Stimulated activated CD4-positive, alpha-beta T cell treated with anti-CD3 and anti-CD28 coated beads, TNF-alpha, amount 100 ng/mL, for 1 hour (primary cell): ENCODE results near the gene PDE5A.

Experiments
- DNase-seq, 3 donors: peaks; one replicate each; pipeline ENCODE4 v3.0.0-alpha.2; 2020; ENCODE audit warnings: low read depth in 3 of 3, low spot score in 1 of 3

Gene PDE5A

DNA sequence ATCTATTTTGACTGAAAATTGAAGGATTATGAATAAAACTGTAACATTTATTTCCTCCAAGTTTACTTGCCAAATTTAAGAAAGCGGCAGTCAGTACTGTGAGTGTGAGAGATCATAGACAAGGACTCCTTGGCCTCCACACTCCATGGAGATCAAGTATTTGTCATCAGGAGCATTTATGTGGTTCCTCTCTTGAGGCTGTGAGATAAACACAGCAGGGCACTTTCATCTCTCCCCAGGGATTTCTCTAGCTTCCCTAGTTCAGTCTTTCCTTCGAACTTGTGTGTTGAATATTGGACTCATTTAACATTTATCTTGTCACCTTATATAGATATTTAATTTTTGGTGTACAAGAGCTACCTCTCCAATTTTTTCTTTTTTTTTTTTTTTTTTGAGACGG lies 40.8 kb downstream of the PDE5A start:
- no peak for DNase-seq

DNA sequence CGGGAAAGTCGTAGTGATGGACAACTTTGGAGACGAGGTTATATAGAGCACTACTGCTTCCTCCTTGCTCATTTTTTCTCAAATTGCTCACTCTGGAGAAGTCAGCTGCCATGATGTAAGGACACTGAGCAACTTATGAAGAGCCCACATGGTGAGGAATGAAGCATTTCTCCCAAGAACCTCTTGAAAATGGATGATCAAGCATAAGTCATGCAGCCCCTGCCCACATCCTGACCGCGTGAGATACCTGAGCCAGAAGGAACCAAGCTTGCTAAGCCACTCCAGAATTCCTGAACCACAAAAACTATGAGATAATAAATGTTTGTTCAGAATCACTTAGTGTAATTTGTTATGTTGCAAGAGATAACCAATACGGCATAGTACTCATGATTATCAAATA lies 42.8 kb downstream of the PDE5A start:
- DNase-seq = no peak

DNA sequence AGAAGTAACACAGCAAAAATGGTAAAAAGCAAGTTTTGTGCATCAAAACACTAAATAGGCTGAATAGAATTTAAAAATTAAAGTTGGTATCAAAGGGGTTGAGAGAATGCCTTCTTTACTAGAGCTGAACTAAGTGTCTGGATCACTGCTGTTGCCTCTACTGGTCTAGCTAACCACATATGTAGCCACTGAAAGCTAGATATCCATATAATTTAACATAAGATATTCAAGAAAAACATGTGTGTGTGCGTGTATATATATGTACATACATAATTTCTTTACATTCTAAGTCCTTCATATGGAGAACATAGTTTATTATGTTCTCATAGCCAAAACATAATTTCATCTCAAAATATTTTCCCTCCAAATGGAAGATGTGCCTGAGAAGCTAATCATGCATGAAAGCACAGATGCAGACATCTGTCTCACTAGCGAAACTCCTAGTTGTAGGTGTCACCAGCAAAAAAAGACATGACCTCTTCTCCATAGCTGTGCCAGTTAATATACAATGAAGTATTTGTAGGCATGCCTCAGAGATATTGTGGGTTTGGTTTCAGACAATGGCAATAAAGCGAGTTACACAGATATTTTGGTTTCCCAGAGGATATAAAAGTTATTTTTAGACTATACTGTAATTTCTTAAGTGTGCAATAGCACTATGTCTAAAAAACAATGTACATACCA lies 47.3 kb downstream of the PDE5A start:
- no peak for DNase-seq

DNA sequence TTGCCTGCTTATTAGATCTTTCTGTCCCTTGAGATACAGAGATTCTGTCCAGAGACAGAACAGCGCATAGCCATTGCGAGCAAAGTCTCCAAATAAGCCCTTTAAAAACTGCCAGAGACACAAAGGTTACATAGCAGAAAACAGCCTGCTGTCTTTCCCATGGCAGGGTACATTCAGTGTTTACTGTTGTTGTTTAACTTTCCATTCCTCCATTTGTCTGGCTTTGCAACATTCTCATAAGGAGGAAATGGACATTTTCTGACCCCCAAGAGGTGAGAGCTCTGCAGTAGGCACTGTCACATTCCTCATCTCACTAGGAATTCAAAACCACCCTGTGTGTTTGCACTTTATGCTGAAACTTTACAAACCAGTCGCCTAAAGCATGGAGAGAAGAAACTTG lies 48.3 kb downstream of the PDE5A start:
- no peak for DNase-seq

DNA sequence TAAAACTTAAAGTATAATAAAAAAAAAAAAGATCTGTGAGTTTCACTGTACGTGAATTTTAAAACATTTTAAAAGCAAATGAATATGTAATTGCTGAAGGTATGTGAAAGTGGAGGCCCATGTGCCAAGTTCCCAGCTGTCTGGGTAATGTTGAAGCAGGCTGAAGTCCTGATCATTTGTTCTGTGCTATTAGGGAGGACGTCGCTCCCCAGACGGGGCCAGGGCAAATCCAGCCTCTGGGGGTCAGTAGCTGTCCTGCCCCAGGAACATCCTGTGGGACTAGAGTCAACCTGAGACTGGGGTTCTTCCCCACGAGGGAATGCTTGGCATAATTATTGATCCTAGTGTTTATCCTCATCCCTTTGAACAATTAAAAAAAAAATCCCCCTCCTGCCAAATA lies 48.8 kb downstream of the PDE5A start:
- no peak for DNase-seq

DNA sequence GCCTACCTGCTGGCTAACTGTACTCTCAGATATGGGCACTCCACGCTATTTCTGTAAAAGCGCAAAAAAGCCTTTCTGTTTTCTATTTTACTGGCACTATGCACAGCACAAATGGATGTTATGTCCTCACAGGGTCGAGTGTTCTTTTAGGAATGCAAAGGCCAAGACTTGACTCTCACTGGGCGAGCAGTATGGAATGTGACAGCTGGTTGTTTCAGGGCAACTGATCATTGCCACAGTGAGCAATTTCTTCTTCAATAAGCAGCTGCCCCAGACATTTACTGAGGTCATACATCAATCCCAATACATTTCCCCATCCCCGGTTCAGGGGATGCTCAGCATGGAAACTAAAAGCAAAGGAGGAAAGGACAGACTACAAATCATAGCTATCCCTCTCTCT lies 58.2 kb downstream of the PDE5A start:
- no peak for DNase-seq

DNA sequence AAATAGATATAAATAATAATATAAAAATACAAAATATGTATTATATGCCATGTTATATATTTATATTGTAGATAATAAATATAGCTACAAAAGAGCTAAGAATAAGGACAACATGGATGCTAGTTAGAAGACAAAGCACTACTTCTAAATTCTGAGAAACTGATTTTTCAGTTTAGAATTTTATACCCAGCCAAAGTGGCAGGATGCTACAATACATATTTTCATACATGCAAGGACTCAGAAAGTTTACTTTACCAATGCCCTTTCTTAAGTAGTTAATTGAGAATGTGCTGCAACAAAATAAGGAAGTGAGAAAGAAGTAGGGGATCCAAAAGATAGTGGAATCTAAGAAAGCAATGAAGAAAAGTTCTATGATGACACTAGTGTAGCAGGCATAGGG lies 64.5 kb downstream of the PDE5A start:
- DNase-seq = no peak

DNA sequence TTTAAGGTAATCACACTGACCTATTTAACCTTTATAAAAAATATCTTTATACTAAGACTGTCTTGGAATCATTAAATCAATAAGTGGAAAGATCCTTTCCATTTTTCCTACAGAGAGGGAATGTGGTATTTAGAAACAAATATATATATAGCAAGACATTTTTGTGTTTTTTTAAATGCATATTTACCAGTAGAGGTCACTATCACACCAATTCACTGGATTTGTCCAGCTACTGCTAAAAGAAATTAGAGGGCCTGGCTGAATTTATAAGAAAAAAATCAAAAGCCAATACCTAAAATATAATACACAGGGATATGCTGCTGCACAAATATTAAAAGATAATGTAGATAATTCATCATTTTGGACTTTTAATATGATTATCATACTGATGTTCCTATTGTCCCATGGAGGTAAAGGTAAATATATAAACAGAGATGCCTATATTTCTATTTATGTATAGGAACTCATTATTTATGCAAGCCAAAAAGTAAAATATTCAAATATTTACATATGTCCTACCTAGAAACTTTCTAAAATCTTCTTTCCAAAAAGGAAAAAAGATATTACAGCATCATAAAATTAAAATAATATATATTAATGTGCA lies 69.5 kb downstream of the PDE5A start:
- DNase-seq = no peak

DNA sequence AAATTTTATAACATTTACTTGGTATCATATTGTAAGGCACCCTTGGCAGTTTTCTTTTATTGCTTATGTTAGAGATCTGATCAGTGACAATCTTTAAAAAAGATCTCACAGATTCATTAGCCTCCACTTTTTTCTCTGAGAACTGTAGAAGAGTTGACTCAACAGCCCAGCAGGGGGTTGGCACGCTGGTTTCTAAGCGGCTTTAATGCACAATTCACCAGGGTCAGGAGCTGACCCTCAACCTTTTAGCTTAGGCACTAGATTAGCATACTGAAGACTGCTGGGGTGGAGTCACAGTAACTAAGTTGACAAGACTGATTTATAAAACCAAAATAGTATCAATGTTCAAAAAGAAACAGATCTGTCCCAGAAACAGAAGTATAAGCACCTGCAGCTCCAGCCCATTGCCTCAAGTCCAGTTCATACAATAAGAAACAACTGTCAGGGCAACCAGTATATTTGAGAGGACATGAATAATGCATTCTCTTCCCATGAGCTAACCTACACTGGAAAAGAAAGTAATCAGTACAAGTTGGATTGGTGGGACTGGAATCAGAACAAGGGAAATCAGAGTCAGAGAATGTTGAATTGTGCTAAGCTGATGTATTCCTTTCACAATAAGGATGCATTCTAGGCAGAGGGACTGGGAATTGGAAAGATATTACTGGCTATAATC lies 77.6 kb downstream of the PDE5A start:
- DNase-seq = no peak

DNA sequence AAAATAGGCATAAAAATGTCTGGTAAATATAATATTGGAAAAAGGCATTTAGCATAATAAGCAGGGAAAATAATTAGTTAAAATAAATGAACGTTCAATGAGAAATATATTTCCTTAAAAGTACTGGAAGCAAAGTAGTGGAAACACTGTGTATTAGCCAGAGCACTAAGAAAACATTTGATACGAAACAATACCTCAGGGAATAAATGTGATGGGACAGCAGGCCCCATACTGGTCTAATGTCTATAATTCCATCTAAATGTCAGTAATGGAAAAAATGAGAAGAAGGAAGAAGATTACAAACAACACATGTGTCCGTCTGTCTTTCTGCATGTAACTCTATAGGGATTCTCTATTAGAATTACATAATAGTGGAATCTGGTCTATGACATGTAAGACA lies 79.0 kb downstream of the PDE5A start:
- no peak for DNase-seq

DNA sequence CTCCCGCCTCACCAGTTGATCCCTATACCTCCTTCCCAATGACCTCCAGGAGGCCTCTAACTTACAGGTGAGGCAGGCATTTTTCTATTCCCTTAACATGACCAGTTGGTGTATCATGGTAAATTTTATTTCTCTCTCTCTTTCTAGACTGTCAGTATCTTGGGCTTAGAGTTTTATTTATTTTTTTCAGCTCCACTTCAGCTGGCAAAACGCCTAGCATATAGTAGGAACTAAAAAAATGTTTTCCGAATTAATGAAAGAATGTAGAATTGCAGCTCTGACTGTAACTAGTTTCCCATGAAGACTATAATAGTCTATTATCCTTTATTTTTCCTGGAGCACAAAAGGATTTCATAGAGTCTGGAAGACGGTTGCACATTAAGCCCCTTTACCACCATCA lies 84.8 kb downstream of the PDE5A start:
- DNase-seq = no peak

DNA sequence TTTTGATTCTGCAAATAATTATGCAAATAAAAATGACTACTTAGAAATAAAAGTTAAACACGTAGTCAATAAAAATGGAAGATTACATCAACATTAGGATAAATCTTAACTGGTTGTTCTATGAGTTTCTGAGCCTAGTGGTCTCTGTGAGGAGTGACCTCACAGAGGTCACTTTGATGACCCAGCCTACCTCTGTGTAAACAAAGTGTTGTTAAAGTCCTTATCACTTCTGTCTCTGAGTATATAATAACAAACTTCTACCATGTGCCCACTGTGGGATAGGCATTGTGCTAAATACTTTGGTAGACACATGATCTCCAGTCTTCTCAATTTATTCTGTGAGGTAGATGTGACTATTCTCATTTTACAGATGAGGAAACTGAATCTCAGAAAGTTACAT lies 85.4 kb downstream of the PDE5A start:
- DNase-seq = no peak

DNA sequence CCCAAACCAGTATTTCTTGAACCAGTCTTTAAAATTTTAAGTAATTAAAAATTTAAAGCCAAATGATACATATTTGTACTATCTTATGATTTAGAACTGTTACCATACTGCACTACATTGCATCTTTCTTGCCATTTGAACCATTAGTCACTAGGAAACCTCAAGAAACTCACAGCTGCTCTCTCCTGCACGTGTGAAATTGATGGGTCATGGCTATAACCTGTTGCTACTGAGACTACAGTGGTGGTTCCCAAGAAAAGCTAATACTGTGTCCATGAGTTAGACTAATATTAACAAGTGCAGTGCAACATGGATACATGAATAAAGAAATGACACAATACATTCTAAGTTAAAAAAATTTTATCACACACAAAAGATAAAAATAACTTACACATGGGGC lies 88.4 kb downstream of the PDE5A start:
- DNase-seq = no peak

DNA sequence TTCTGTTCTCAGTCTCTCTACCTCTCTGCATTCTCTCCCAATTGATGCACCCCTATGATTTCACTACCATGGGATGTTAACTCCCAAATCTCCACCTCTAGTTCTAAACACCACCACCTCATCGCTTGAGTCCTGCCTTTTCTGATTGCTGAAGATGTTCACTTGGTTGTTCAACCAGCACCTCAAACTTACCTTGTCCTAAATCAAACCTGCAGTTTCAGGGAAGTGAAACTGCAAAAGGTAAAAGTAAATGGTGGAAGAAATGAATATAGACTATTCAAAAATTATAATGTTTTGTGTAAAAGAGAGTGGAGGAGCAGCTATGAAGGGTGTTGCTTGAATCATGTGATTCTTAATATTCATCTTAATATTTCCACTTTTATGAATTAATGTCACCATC lies 91.0 kb downstream of the PDE5A start:
- no peak for DNase-seq

DNA sequence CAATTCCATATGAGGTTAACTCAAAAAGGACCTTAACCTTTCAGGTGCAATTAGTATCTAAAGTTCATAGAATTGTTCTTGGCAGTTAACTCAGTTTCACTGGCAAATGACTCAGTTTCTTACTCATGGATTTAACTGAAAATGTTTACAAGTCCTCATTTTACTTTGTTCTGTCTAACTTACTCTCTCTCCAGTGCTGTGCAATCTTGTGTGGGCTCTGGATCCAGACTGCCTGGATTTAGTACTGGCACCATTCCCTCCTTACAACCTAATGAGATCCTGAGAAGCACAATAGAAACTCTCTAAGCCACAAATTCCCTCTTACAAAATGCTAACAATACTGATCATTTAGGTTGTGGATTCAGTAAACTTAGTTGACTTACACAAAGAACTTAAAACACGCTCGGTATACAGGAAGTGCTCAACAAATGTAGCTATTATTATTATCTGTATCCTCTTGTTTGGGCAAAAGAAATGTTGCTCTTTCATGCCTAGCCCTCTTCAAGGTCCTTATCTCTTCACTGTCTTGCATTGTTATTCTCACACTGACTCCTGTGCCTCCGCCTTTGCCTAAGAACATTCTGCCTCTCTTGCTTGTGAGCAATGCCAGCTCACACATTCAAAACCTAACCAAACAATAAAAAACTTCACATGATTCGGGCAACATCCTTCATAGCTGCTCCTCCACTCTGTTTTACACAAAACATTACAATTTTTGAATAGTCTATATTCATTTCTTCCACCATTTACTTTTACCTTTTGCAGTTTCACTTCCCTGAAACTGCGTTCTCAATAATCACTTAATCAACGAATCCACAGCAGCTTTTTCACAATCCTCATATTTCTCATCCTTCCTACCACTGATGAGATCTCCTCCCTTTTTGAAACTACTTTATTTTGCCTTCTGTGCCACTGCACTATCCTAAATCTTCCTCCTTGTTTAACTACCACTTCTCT lies 91.8 kb downstream of the PDE5A start:
- no peak for DNase-seq

DNA sequence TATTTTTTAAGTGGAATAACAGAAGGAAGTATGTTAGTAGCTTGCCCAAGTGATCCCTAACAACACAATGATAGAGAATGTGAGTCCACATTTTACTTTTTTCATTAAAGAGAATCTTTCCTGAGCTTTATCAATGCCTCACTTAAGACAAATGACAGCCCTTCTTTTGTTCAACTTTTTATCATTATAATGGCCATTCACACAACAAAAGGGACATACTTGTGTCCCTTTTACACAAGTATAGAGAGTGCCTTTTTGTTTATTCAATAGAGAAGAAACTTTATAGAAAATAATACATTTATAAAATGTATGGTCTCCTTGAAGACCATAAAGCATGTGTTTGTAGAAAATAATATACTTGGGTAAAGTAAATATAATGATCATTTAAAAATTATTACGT lies 96.3 kb downstream of the PDE5A start:
- DNase-seq = no peak

DNA sequence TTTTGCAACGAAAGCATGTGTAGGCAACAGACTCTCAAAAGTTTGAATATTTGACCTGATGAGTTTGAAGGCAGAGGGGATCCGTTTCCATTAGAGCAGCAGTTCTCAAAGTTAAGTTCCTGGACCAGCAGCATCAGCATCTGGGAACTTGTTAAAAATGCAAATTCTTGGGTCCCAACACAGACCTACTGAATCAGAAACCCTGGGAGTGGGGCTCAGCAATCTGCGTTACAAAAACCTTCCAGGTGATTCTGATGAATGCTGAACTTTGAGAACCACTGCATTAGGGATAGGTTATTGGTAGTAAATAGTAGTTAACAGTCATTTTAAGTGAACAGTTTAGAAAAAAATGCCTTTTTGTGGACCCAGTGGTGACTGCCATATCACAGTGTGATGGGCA lies 98.8 kb downstream of the PDE5A start:
- no peak for DNase-seq

DNA sequence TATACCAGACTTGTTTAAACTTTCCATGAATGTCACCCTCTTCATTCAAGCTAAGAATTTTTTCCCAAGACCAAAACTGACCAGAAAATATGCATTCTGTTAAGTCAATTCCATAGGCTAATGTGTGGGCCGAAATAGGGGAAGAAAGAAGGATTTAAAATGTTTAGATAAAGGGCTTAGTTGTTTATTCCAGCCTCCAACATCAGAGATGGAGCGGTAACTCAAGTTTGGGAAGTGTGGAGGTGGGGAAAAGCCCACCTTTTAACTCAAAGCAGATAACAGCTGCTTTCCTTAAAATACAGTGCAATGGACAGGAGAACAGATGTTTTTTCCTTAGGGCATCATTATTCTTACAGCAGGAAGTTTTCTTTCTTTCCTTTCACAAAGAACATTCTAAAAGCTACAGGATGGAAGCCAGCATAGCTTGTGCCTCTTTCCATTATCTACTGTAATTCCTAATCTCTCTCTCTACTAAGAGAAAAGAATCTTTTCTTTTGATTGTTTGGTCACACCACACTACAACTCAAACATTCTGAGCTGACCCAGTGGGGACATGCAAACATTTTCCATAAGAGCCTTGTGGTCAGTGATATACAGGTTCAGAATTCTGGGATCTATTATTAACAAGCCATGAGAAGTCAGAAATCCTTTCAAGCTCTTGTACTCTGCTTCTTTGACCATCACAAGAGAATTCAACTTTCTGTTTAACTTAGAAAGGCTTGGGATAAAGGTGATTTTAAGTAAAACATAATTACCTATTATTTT lies 101.6 kb downstream of the PDE5A start:
- no peak for DNase-seq

DNA sequence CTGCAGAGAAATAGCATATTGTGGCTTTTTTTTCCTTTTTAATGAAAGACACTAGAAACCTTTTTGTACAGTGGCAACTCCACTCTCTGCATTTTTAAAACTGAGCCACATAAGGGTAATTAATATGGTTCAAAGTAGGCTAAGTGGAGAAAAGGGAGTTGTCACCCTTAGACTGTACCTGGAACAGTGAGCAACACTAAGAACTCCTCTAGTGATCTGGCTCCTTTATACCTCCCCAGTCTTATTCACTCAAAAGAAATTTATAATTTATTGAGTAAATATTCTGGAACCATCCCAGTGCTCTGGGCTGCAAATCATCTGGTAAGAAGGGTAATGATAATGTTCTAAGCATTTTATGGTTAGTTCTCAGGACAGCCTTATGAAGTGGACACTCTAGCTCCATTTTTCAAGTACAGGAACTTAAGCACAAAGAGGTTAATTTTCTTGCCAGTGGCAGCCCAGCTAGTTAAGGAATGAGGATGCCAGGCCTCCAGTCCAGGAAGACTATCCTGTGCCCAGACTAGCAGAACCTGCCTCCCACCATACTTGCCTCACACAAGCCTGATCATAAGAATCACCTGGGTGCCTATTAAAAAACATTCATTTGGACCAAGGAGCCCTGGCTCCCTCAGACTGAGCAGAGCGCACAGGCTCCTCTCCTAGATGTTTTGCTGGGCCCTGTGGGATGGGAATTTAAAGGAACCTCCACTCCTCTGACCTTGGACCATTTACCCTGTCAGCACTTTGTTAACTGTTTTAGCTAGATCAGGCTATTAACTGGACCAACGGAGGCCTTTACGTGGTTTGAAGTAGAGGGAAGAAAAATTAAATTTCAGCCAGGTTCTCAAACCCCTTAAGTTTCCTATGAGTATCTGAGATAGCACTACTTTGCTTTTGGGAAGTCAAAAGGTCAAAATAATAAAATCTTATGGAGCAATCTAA lies 102.6 kb downstream of the PDE5A start:
- no peak for DNase-seq
